GM18873 (cell line): ENCODE results near the gene TNNI2.
"Not testable (repeated sequence)": the region's sequence is repeated elsewhere in the genome, so short reads cannot be mapped to it uniquely, and the experiment has no call there.

Source experiments
- ATAC-seq: cut with Tn5 transposase; IDR thresholded peaks from one replicate; pipeline ENCODE4 v1.9.1; 2021; ENCODE audit warnings: mild to moderate bottlenecking, moderate library complexity, moderate number of reproducible peaks; ENCODE audit not compliant: unreplicated experiment, low FRiP score

The TNNI2 gene

GRCh38 chr11:1838426-1839144, at the start of gene TNNI2:
Gene TNNI2 (plus strand): TSS chr11:1838981. CDS start chr11:1839697, 716 bp downstream.
- no peak for ATAC-seq

GRCh38 chr11:1791912-1792311, 46.9 kb upstream of the TNNI2 start:
- no peak for ATAC-seq

- ATAC-seq: no peak
Measured at GRCh38 chr11:1792461-1792860, 46.3 kb upstream of the TNNI2 start.

- no peak for ATAC-seq
Measured at GRCh38 chr11:1793081-1793480, 45.7 kb upstream of the TNNI2 start.

- ATAC-seq: no peak
Measured at GRCh38 chr11:1796413-1797011, 42.3 kb upstream of the TNNI2 start.

GRCh38 chr11:1797391-1798125, 41.2 kb upstream of the TNNI2 start:
- ATAC-seq: no peak

GRCh38 chr11:1803246-1803645, 35.5 kb upstream of the TNNI2 start:
- ATAC-seq: no peak

- not testable (repeated sequence) for ATAC-seq
Measured at GRCh38 chr11:1803835-1804519, 34.8 kb upstream of the TNNI2 start.

GRCh38 chr11:1805525-1805924, 33.3 kb upstream of the TNNI2 start:
- ATAC-seq: no peak

GRCh38 chr11:1807264-1807995, 31.4 kb upstream of the TNNI2 start:
- ATAC-seq: no peak

- ATAC-seq: no peak
Measured at GRCh38 chr11:1810761-1811160, 28.0 kb upstream of the TNNI2 start.

- ATAC-seq: no peak
Measured at GRCh38 chr11:1812274-1812673, 26.5 kb upstream of the TNNI2 start.

GRCh38 chr11:1812801-1813200, 26.0 kb upstream of the TNNI2 start:
- ATAC-seq: no peak

GRCh38 chr11:1813356-1813755, 25.4 kb upstream of the TNNI2 start:
- not testable (repeated sequence) for ATAC-seq

GRCh38 chr11:1814691-1815090, 24.1 kb upstream of the TNNI2 start:
- ATAC-seq: no peak

GRCh38 chr11:1815311-1815710, 23.5 kb upstream of the TNNI2 start:
- no peak for ATAC-seq

- no peak for ATAC-seq
Measured at GRCh38 chr11:1815751-1816150, 23.0 kb upstream of the TNNI2 start.

- no peak for ATAC-seq
Measured at GRCh38 chr11:1817000-1817399, 21.8 kb upstream of the TNNI2 start.

GRCh38 chr11:1817511-1817910, 21.3 kb upstream of the TNNI2 start:
- ATAC-seq: no peak

- no peak for ATAC-seq
Measured at GRCh38 chr11:1819074-1819473, 19.7 kb upstream of the TNNI2 start.
